ENCODE data around the gene FAHD2A.
A peak's percentile ranks its signal among the peaks of the same experiment; 100 is the strongest.
"Not testable (repeated sequence)": the region's sequence is repeated elsewhere in the genome, so short reads cannot be mapped to it uniquely, and the experiment has no call there.

The FAHD2A gene

GRCh38 chr2:95402370-95403203 lies at the start of gene FAHD2A:
FAHD2A (plus strand) TSS chr2:95402708; CDS start chr2:95405559, 2,851 bp downstream.
- DNase-seq: peak; percentile 30

DNA sequence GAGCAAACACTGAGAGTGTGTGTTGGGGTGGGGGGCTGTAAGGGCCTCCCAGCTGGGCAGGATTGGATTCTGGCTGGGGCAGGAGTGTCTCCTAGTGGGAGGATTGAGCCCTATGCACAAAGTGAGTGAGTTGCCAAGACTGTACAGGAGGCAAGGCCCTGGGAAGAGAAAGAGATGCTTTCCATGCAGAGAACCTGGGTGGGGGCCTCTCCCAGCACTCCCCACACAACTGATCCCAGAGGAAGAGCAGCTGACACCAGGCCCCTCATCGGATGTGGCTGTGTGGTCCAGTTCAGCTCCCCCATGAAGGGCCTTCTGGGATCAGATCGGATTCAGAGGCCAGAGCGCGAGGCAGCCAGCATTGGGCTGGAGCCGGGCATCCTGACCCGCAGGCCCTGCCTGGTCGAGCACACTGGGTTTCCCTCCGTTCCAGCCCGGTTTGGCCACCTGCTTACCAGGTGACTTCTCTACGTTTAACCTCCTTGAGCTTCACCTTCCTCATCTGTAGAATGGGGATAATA lies 49.4 kb upstream of the FAHD2A start:
- no peak for DNase-seq

DNA sequence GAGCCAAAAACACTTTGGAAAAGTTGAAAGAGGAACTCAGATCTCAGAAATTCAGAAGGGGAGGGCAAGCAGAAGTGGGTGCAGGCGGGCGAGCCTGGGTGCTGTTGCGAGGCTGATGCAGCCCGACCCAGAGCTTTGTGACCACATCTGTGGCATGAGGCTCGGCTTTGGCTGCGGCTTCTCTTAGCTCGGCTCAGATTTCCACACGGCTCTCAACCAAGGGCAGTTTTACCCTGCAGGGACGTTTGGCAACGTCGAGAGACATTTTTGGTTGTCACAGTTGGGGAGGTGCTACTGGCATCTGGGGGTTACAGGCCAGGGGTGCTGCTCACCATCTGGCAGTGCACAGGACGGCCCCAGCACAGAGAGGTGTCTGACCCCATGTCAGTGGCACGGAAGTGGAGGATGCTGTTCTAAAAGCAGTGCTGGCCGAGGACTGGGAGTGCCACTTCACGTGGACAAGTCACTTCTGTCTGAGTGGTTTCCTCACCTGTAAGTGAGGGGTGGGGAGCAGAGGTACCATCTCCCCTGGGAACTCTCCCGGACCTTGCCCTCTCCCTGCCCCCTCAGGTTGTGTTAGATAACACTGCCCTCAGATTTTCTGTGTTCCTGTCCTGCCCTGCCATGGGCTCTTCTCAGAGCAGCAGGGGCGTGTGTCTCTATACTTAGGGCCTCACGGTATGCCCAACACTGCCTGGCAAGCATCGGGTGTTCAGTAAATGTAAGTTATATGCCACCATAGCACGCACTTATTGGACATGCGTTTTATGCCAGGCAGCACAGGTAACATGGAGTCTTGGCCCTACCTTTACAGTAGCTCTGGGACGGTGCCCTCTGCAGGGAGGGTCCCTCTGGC lies 48.7 kb upstream of the FAHD2A start:
- DNase-seq: no peak

DNA sequence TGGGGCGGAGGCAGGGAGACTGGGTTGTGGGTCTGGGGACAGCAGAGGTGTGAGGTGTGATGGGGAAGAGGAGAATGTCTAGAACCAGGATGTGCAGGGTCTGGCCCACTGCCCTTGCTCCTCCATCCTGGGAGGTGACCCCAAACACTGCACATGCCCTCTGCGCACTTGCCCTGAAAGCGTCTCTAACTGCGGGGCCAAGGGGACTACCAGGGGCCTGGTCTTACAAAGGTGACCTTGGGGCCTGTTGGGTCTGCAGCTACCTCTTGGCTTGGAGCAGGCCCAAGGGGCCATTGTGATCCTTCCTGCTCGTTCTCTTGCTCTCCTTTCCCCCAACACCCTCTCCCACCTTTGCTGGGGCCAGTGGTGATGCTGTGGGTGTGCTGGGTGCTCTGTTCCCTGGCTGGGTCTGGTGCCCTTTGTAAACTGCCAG lies 48.0 kb upstream of the FAHD2A start:
- no peak for DNase-seq

GRCh38 chr2:95354925-95355324 lies 47.6 kb upstream of the FAHD2A start:
- no peak for DNase-seq

DNA sequence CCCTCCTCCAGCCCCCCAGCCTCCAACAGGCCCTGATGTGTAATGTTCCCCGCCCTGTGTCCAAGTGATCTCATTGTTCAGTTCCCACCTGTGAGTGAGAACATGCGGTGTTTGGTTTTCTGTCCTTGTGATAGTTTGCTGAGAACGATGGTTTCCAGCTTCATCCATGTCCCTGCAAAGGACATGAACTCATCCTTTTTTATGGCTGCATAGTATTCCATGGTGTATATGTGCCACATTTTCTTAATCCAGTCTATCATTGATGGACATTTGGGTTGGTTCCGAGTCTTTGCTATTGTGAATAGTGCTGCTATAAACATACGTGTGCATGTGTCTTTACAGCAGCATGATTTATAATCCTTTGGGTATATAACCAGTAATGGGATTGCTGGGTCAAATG lies 47.0 kb upstream of the FAHD2A start:
- not testable (repeated sequence) for DNase-seq

GRCh38 chr2:95356821-95357700 lies 45.4 kb upstream of the FAHD2A start:
- DNase-seq: no peak

- DNase-seq: no peak
Measured at GRCh38 chr2:95357717-95358280, 44.7 kb upstream of the FAHD2A start.

DNA sequence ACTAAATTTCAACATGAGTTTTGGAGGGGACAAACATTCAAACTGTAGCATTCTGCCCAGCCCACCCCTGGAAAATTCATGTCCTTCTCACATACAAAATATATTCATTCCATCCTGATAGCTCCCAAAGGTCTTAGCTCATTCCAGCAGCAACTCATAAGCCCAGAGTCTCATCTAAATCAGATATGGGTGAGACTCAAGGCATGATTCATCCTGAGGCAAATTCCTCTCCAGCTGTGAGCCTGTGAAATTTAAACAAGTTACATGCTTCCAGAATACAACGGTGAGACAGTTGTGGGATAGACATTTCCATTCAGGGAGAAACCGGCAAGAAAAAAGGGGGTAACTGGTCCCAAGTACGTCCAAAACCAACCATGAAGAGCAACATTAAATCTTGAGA lies 43.5 kb upstream of the FAHD2A start:
- DNase-seq: no peak

GRCh38 chr2:95359501-95359930 lies 43.0 kb upstream of the FAHD2A start:
- no peak for DNase-seq

DNA sequence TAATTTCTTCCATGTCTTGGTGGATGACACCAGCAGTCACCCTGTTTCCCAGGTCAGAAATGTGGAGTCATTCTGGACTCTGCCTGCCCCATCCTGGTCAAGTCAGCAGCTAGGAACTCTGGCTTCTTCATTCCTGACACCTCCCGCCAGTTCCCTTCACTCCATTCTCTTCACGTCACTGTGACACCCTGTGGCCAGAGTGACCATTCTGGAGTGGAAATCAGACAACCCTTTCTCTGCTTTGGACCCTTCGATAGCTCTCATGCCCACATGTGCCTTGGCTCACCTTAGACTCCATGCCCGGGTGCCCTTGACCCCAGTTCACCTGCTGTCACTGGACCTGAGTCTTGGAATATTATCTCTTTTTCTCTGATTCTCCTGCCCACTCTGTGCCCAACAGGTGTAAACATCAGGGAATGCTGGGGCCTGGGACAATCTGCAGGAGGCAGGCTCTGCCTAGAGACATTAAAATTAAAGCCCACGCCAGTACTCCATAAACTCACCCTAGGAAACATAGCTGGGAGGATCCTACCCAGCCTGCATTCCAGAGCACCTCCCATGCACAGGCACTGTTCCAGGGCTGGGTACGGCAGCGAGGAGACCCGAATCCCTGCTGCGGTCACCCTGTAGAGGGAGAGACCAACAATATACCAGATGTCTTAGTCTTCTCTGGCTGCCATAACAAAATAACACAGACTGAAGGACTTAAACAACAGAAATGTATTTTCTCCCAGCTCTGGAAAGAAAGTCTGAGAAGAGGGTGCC lies 41.1 kb upstream of the FAHD2A start:
- DNase-seq: no peak

DNA sequence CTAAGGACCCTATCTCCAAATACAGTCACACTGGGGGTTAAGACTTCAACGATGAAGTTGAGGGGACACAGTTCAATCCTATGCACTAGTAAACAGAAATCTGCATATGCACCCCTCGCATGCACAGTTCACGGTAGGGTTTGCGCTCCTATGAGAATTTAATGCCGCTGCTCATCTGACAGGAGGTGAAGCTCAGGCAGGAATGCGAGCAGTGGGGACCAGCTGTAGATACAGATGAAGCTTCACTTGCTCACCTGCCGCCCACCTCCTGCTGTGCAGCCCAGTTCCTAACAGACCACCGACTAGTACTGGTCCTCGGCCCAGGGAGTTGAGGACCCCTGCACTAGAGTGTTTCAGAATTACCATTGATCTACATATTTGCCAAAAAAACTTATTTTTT lies 40.0 kb upstream of the FAHD2A start:
- no peak for DNase-seq

DNA sequence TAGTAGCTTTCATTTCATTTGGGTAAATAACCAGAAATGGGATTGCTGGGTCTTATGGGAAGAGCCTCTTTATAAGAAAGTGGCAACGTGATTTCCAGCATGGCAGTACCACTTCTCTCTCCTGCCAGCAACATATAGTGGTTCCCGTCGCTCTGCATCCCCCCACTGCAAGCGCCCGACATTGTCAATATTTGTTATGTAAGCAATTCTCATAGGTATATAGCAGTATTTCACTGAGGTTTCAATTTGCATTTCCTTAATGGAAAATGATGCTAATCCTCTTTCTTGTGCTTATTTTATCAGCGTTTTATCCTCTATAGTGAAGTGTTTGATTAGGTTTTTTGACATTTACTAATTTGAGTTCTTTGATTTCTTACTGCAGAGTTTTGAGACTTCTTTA lies 36.0 kb upstream of the FAHD2A start:
- no peak for DNase-seq

GRCh38 chr2:95372216-95372829 lies 30.2 kb upstream of the FAHD2A start:
- DNase-seq: no peak

DNA sequence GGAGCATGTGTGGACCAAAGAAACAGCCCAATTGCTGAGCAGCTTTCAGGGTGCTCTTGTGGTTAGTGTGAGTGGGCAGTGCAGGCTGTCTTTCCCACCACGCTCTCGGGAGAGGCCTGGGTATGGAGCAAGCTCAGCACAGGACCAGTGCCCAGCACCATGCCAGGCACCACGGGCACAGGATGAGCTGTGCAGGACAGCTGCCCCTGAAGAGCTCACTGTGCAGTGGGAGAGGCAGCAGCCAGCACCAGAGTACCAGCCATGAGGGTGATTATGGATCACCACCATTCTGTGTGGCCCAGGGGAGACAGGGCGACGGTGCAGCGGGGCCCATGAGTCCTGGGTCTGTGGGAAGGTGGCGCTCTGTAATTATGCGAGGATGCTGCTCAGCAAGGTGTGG lies 29.7 kb upstream of the FAHD2A start:
- DNase-seq: no peak

GRCh38 chr2:95374029-95374428 lies 28.5 kb upstream of the FAHD2A start:
- no peak for DNase-seq

- no peak for DNase-seq
Measured at GRCh38 chr2:95374451-95374920, 28.0 kb upstream of the FAHD2A start.

- no peak for DNase-seq
Measured at GRCh38 chr2:95374921-95375471, 27.5 kb upstream of the FAHD2A start.

- DNase-seq: no peak
Measured at GRCh38 chr2:95375532-95376150, 26.9 kb upstream of the FAHD2A start.
